ENCODE measurements around the gene BNC2. TPM values are rescaled to one million over a fixed set of nuclear protein-coding genes. Genes with fewer than 3 reads are reported as not detected.

BNC2 gene
- total RNA-seq, 1 donor from 2014 or later = 2.4 TPM

- H3K27ac ChIP-seq = no peak overlapping the region
- DNase-seq (ENCODE audit: low spot score) = no peak
- H3K4me3 ChIP-seq = no peak overlapping the region
- no peaks in the 10 kb centered on the region for H3K4me1 ChIP-seq
- H3K4me2 ChIP-seq = no peak overlapping the region
- no peak for TF ChIP-seq EZH2phosphoT487 (IDR thresholded peaks at IDR 0.05)
- TF ChIP-seq CTCF (IDR thresholded peaks at IDR 0.05) = no peak
- TF ChIP-seq EZH2 (IDR thresholded peaks at IDR 0.05) = no peak
- Mint-ChIP-seq H3K4me3 (no peak overlapping the region), H3K27ac (no peak overlapping the region), H3K4me1 (peaks cover 6% of the 10 kb centered on the region), H3K36me3 (no peaks in the 10 kb centered on the region), H3K27me3 (ENCODE audit: insufficient read depth, low read depth) (peaks cover 2% of the 10 kb centered on the region), H3K9me3 (peaks cover 4% of the 10 kb centered on the region)
- no peaks in the 10 kb centered on the region for H3K36me3 ChIP-seq
- H3K79me2 ChIP-seq (ENCODE audit: low read depth) = no peaks in the 10 kb centered on the region
- no peaks in the 10 kb centered on the region for H3F3A ChIP-seq (ENCODE audit: low read depth)
- no peaks in the 10 kb centered on the region for H3K27me3 ChIP-seq
- no peak overlapping the region for H2AFZ ChIP-seq (replicated peaks)
- H3K9me3 ChIP-seq (ENCODE audit: low read depth) = no peaks in the 10 kb centered on the region
- H3K9ac ChIP-seq = no peak overlapping the region
- no peaks in the 10 kb centered on the region for H4K20me1 ChIP-seq (ENCODE audit: low read depth)
Measured at GRCh38 chr9:16401701-16402100, 468.8 kb downstream of the BNC2 start.

GRCh38 chr9:16398691-16399090 is 471.8 kb downstream of the BNC2 start:
- Mint-ChIP-seq H3K4me3 (no peak overlapping the region), H3K36me3 (no peaks in the 10 kb centered on the region), H3K4me1 (no peaks in the 10 kb centered on the region), H3K27ac (no peak overlapping the region), H3K9me3 (peaks cover 19% of the 10 kb centered on the region), H3K27me3 (ENCODE audit: insufficient read depth, low read depth) (peaks cover 2% of the 10 kb centered on the region)
- no peak for DNase-seq (ENCODE audit: low spot score)
- H3K79me2 ChIP-seq (ENCODE audit: low read depth) = no peaks in the 10 kb centered on the region
- H3K9me3 ChIP-seq (ENCODE audit: low read depth) = no peaks in the 10 kb centered on the region
- no peaks in the 10 kb centered on the region for H3K27me3 ChIP-seq
- H3K4me1 ChIP-seq = no peaks in the 10 kb centered on the region
- H3F3A ChIP-seq (ENCODE audit: low read depth) = no peaks in the 10 kb centered on the region
- H3K9ac ChIP-seq = no peak overlapping the region
- no peak overlapping the region for H3K4me3 ChIP-seq
- TF ChIP-seq EZH2 (IDR thresholded peaks at IDR 0.05) = no peak
- no peak for TF ChIP-seq CTCF (IDR thresholded peaks at IDR 0.05)
- TF ChIP-seq EZH2phosphoT487 (IDR thresholded peaks at IDR 0.05) = no peak
- no peak overlapping the region for H3K4me2 ChIP-seq
- H4K20me1 ChIP-seq (ENCODE audit: low read depth) = no peaks in the 10 kb centered on the region
- no peak overlapping the region for H2AFZ ChIP-seq (replicated peaks)
- H3K36me3 ChIP-seq = no peaks in the 10 kb centered on the region
- H3K27ac ChIP-seq = no peak overlapping the region

DNA sequence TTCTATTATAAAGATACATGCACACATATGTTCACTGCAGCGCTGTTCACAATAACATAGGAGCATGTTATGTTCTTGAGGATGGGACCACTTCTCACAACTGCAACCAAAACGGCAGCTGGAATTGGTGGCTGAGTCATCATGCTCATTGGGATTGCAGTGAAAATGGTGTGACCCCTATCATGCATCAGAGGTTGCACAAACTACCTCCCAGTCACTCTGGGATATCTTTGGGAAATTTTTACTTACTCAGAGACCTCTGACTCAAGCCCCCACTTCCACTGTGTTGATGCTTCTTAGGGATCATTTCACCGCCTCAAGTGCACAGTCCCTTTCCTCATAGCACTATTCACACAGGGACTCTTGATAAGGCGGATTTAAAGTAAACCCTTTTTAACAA is 474.1 kb downstream of the BNC2 start:
- Mint-ChIP-seq H3K4me1 (no peaks in the 10 kb centered on the region), H3K36me3 (no peaks in the 10 kb centered on the region), H3K27ac (no peak overlapping the region), H3K9me3 (peaks cover 15% of the 10 kb centered on the region), H3K4me3 (no peak overlapping the region), H3K27me3 (ENCODE audit: insufficient read depth, low read depth) (peaks cover 2% of the 10 kb centered on the region)
- DNase-seq (ENCODE audit: low spot score) = no peak
- no peaks in the 10 kb centered on the region for H3K4me1 ChIP-seq
- no peaks in the 10 kb centered on the region for H3K27me3 ChIP-seq
- no peaks in the 10 kb centered on the region for H3K9me3 ChIP-seq (ENCODE audit: low read depth)
- H3K79me2 ChIP-seq (ENCODE audit: low read depth) = no peaks in the 10 kb centered on the region
- no peaks in the 10 kb centered on the region for H3F3A ChIP-seq (ENCODE audit: low read depth)
- H4K20me1 ChIP-seq (ENCODE audit: low read depth) = no peaks in the 10 kb centered on the region
- no peak overlapping the region for H3K9ac ChIP-seq
- no peaks in the 10 kb centered on the region for H3K36me3 ChIP-seq
- H3K4me3 ChIP-seq = no peak overlapping the region
- H2AFZ ChIP-seq (replicated peaks) = no peak overlapping the region
- no peak overlapping the region for H3K27ac ChIP-seq
- no peak overlapping the region for H3K4me2 ChIP-seq
- TF ChIP-seq EZH2phosphoT487 (IDR thresholded peaks at IDR 0.05) (no peak), EZH2 (IDR thresholded peaks at IDR 0.05) (no peak), CTCF (IDR thresholded peaks at IDR 0.05) (no peak)
